ENCODE results near the gene RPH3AL.

Gene RPH3AL

DNA sequence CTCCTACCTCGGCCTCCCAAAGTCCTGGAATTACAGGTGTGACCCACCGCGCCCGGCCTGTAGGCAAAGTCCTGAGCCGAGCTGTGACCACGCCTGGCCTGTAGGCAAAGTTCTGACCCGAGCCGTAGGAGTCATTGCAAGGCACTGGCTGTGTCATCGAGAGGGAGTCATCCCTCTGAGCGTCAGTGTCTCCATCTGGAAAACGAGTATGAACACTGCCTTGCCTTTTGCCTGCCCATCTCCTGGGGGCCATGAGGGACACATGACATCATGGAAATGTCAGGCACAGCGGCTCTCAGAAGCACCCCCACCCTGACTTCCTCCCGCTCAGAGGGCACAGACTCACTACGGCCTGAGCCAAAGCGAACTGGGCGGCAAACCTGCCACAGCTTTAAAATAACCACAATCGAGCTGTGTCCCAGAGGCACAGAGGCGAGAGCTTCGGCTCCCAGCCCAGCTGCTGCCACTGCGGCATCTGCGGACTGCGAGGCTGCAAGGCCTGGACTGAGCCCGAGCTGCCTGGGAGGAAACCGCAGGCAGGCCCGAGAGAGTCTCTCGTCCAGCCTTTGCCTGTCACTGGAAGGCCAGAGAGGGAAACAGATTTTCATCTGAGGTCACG lies 50.8 kb downstream of the RPH3AL start:
- no peak for DNase-seq (ENCODE audit: low spot score)

DNA sequence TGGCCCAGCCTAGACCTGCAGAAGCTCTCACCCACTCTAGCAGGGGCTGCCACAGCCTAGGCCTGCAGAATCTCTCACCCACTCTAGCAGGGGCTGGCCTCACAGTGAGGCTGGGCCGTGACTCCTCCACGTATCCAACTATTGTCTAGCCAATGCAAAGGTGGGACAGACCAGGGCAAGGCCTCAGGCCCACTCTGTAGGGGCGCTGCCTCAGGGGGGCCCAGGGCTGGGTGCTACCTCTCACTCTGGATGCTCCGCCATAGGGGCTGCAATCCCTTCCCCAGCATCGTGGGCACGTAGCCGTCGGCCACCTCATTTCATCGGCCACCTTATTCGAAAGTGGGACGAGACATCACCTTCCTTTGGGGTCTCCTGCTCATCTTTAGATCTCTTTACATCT lies 51.7 kb downstream of the RPH3AL start:
- no peak for DNase-seq (ENCODE audit: low spot score)

DNA sequence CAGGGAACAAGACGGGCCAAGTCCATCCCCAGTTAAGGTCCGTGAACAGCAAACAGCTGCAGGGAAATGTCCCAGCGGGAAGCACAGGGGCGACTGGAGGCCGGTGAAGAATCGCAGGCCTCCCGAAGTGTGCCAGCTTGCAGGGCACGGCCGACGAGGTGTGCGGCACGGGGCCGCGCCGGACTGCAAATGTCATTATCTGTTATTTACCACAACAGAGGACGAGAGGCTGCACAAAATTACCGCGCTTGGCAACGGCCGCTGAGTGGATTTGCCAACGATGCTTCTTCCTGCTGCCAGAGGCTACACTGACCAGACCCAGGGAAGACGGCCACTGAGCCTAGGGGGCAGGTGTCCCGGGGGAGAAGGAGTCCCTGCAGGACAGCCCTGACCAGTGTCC lies 53.1 kb downstream of the RPH3AL start:
- peak; percentile 56 for DNase-seq (ENCODE audit: low spot score)

DNA sequence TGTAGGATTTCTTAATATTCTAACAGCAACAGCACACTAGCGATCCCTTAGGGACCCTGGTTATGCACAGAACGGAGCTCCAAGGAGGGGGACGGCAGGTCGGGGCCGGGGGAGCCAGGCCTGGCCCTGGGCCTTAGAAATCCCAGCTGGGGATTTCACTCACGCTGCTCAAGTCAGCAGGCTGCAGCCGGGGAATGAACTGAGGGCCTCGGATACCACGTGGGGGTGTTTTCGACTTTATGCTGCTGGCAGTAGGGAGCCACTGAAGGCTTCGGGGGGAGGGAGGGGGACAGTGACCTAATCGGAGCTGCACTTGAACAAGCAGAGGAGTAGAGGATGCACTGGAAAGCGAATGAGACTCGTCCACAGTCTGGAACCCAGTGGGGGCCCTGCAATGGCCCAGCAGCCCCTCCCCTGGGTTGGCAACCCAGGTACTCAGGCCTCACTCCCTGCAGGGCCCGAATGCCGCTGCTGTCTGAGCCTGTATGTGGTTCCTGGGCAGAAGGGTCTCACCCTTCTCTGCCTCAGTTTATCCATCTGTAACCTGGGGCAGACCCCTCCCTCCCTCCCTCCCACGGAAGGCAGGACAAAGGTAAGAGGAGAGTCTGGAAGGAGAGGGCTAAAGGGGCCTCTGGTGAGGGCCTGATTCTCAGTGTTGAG lies 53.7 kb downstream of the RPH3AL start:
- DNase-seq (ENCODE audit: low spot score) = no peak

DNA sequence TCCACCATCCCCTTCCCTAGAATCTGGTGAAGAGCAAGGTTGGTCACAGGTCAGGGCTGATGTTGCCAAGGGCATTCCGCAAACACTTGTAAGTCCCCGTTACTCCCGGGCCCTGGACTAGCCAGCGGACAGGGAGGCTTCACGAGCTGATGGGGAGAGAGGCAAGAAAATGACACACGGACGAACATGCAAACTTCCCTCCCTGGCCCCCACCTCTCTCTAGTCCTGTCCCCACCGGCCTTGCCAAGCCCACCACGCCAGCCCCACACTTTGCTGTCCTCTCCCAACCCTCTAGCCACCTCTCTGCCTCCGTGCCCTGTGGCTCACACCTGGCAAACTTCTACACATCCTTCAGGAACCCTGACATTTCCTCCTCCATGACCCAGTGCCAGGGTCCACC lies 54.8 kb downstream of the RPH3AL start:
- no peak for DNase-seq (ENCODE audit: low spot score)

DNA sequence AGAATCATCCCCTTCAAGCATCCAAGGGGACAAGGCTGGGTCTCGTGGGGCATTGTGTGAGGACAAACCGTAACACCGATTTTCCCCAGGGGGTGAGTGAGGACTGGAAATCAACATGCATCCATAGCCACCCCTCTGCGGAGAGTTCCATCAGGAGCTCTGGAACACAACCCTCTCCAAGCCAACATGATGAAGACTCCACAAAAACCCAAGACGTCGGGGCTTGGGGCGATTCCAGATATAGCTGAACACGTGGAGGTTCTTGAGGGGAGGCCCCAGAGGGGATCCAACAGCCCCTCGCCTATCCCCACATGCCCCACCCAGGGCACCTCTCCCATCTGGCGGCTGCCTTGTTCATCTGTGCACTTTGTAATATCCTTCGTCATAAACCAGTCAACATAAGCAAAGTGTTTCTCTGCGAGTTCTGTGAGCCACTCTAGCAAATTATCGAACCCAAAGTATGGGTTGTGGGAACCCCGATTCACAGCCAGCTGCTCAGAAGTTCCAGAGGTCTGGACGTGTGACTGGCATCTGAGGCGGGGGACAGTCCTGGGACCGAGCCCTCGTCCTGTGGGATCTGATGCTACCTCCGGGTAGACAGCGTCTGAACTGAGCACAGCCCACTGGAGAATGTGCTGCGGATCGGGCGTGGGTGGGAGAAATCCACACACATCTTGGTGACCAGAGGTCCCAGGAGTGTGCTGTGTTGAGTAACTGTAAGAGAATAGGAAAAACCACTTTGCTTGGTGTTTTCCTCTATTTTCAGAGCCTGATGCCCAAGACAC lies 55.5 kb downstream of the RPH3AL start:
- no peak for DNase-seq (ENCODE audit: low spot score)

DNA sequence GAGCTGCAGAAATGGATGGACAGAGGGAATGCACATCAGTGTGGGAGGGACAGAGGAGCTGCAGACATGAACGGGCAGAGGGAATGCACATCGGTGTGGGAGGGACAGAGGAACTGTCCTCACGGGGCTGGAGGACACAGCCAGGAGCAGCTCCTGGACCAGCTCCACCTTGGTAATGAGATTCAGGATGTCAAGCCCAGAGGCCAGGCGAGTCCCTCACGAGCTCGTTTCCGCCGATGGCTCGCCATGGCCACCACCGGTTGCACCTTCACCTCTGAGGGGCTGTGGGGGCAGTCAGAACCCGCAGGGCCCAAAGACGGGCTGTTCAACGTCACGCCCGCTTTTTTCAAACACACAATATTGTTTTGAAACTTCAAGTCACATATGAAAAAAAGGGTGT lies 56.2 kb downstream of the RPH3AL start:
- no peak for DNase-seq (ENCODE audit: low spot score)

DNA sequence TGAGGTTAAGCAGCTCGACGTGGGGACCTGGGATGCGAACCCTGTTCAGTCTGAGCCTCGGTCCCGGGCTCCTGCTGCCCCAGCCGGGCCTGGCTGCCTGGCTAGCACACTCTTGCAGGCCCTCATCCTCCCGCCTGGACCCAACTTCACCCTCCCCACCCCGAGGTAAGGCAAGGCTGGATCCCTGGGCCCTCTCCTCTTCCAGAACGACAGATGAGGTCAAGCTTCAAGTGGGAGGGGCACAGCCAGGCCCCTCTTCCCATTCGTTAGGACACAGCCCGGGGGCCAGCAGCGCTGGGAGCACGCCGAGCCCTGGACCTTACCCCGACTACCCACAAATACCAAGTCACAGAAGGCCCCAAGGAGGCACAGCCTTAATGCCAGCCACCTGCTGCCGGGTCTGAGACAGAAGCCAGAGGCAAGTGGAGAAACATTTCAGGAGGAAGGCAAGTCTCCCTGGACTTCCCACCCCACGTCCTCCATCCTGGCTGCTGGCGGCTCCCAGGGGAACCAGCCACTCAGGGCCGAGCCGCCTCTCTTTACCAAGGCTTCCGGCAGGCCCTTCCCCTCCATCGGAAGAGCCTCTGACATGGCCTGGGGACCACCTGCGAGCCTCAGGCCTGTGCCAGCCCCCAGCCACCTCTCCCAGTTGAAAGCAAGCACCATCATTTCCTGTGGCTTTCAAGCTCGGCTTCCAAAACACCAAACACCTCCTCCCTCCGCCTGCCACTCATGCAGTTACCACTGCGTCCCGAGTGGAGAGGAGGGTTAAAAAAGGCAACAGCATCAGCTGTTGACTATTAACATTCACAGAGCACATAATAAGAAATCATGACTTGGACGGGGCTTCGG lies 59.9 kb downstream of the RPH3AL start:
- DNase-seq (ENCODE audit: low spot score) = no peak

DNA sequence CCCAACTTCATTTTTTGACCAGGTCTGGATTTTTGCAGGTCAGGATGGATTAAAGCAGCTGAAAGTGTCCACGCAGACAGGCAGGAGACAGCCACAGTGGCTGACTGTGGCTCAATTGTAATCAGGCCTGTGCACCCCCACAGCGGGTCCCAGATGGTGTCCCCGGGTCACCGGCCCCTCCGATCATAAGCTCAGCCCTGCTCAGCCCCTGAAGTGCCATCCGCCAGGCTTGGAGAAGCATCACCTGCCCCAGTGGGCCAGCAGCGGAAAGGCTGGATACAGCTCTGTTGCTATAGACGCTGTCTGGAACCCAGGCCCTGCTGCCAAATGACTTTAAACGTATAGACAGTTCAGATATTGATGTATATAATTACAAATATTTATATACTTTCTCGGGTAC lies 60.6 kb downstream of the RPH3AL start:
- no peak for DNase-seq (ENCODE audit: low spot score)

DNA sequence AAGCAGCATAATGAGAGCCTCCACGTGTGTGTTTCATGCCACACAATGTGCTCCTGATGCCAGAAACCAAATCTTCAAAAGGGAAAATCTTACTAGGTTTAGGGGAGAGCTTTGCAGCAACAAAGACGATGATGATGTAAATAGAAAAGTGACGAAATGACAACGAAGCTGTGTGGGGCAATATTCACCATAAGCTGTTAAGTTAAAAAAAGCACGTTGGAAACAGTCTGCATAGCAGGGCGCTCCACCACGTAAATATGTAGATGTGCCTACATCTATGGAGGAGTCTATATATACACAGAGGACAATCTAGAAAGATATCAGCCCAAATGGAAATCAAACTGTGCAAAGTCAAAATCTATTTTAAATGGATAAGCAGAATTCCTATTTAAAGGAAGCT lies 61.0 kb downstream of the RPH3AL start:
- no peak for DNase-seq (ENCODE audit: low spot score)

DNA sequence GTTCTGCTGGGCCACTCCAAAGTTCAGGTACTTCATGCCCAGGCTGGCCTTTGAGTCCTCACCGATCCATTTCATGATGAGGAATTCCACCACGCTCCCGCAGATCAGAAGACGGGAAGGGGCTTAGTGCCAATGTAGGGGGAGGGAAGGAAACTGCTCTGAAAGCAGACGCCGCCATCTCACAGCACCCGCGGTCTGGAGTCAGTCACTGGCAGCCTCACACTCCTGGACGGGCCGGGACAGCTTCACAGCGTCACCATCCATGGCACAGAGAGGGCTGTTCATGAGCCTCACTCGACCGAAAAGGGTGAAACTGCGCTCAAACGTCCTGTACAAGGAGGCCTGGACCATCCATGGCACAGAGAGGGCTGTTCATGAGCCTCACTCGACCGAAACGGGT lies 62.0 kb downstream of the RPH3AL start:
- DNase-seq (ENCODE audit: low spot score) = no peak

DNA sequence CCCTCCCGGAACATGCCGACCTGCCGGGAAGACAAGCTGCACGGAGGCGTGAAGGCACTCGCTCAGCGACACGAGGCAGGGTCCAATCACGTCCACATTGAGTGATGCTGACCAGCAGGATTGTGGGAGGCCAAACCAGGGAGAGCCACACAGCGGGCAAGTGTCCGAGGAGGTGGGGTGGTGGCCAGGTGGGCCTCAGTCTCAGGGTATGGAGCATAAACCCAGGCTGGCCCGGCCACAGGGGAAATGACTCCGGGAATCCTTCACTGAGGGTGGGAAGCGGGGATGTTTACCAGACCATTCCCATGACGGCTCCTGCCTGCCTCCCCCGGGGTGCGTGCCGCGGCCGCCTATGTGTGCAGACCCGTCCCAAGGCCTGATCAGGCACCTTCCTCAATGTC lies 62.5 kb downstream of the RPH3AL start:
- DNase-seq (ENCODE audit: low spot score) = no peak

DNA sequence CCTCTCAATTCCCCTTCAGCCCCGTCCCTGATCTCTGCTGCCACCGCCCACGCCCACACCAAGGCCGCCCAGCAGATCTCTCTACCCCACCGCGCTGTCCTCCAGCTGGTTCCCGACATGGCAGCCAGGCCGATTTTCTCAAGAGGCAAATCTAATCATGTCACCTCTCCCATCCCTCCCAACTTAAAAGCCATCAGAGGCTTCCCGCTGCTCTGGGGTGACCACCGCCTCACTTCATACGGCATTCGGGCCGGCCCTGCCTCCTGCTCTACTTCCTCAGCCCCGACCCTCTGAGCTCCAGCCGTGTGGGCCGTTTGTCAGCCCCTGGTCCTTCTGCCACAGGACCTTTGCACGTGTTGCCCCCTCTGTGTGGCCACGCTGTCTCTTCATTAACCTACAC lies 63.2 kb downstream of the RPH3AL start:
- DNase-seq (ENCODE audit: low spot score) = no peak

DNA sequence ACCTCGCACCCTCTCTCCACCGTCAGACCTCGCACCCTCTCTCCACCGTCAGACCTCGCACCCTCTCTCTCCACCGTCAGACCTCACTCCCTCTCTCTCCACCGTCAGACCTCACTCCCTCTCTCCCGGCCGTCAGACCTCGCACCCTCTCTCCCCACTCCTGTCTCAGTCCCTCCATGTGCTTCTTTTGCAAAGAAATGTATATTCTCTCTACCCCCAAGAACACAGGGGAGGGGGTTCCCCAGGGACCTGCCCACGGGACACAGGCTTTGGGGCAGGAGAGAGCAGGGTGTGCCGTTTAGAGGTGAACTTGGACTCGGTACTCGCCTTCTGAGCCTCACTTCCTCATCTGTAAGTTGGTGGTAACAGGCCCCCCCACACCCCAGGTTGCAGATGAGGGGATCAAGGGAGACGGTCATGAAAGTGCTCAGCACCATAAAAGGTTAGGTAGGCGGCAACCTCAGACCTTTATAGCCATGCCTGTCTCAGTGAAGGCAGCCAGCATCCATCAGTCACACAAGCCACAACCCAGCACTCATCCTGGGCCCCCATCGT lies 63.7 kb downstream of the RPH3AL start:
- DNase-seq (ENCODE audit: low spot score) = no peak

DNA sequence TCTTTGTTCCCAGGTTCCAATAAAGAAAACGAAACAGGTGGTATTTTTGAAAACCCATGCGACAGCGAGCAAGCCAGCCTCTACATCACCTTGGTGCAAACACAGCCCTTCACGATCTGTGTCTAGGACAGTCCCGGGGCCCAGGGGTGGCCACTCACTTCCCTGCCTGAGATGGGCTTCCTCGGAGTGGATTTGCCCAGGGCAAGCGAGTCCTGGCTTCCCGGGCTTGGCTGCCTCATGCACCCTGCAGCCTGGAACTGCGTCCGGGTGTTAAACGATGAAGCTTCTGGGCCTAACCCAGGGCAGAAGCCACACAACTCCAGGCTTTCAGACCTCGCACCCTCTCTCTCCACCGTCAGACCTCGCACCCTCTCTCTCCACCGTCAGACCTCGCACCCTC lies 66.0 kb downstream of the RPH3AL start:
- DNase-seq (ENCODE audit: low spot score) = no peak

DNA sequence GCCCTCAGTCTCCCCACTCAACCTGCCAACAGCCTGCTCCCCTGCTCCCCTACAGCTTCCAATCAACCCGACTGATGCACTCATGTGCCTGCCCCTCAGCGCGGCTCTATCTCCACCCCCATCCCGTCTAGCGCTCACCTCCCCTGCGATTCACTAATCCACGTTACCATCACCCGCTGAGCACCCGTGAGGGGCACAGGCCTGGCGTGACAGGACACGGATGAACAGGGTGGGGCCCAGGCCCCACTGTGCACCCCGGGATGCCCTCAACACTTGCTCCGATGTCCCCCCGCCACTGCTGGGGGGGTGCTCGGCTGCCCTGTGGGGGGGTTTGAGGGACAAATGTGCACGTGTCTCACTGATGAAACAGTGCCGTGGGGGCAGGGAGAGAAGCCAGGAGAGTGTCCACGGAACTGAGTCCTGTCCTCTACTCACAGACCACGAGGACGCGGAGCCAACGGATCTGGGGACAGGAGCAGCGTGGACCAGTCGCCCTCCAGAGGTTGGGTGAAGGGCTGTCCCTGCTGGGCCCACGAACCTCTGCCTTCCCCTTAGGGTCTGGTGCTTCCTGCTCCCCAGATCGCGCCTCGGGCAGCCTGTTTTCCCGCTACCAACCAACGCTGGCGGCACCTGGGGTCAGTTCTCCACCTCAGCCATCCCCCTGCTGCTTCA lies 66.7 kb downstream of the RPH3AL start:
- no peak for DNase-seq (ENCODE audit: low spot score)

DNA sequence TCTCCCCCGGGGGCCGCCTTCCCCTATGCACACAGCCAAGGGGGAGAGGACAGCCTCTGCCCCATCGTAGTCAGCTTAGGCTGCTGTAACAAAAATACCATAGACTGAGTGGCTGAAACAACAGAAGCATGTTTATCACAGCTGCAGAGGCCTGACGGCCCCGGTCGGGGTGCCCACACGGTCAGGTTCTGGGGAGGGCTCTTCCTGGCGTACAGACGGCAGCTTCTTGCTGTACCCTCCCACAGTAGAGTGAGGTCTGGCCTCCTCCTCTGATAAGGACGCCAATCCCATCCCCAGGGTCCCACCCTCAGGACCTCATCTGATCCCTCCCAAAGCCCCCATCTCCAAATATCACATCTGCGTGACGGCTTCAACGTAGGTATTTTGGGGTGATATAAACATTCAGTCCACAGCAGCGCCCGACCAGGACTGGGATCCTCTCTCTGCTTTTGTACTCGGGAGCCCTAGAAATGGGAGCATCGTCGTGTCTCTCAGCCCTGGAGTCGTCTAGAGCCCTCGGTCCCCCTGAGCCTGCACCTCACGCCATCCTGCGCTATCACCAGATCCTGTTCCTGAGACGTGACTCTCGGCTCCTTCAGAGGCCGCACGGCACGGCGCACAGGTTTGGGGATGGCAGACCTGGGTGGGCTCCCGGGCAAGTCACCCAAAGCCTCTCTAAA lies 67.8 kb downstream of the RPH3AL start:
- DNase-seq (ENCODE audit: low spot score) = no peak

DNA sequence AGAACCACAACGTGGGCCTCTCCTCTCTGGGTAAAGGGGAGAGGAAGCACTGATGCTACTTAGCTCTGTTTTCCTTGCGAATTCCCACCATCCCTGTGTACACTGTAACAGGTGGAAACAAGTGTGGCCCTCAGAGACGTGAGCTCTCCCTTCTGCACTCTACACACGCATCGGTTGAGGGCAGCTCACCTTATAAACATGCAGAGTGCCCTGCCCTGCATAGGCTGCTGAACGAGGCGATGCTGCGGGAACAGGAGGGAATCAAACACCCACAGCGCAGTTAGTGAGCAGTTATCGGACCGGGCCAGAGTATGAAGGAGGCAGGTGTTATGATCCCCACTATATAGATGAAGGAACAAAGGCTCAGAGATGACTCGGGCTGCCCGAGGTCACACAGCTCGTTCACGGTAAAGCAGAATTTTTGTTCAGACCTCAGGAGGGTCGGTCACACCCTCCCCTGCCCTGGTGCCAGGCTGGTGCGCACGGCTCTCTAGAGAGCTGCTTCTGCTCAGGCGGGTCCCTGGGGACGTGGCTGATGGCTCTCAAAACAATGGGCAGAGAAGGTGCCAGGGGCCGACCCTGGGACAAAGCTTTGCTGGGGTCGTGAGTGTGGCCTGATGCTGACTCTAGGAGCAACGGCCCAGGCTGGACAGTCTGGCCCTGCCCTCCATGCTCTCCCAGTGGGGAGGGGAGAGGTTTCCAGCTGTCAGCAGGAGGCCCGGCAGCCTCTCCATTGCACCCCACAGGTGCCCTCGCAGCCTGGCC lies 68.5 kb downstream of the RPH3AL start:
- no peak for DNase-seq (ENCODE audit: low spot score)

DNA sequence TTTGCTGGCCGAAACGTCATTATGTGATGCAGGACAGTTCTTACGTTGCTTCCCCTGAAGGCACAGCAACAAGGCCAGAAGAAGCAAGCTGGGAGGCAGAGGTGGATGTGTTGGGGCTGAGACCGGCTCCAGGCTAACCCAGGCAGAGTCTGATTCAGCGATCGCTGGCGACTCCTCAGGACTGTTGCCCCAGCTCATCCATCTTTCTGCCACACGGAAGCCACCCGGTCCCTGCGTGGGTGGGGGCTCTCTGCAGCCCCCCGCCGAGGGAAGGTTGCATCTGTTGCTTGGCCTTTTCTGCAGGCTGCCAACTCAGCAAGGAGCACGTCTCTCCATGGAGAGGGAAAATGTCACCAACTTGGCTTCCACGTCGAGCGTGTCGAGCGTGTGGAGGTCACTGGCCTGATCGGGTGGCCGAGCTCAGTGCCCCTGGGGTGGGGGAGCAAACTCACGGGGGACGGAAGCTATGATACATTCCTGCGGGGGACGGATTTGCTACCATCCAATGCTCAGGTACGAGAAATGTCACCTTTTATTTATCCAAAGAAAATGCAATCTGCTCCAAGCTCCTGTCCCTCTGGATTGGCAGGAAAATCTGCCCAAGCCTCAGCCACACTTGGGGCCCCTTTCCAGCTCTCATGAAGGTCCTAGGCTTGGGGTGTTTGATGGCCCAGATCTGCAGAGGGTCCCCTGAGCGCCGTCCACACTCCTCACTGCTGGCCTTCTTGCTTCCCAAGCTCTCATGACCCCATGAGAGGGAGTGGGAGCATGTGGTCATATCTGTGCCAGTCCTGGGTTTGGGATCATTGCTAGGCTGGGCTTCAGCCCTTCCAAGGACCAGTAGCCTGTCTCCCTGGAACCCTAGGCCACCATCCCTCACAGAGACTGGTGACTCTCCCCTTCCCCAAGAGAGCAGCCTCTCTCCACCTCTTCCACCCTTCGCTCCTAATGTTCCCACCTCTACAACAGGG lies 69.4 kb downstream of the RPH3AL start:
- DNase-seq (ENCODE audit: low spot score) = no peak

Data from SK-N-DZ (cell line).